ENCODE measurements around the gene ALOX15B.
A peak's percentile ranks its signal among the peaks of the same experiment; 100 is the strongest.

ALOX15B gene

GRCh38 chr17:8014558-8014850 lies 24.4 kb upstream of the ALOX15B start:
- no peak overlapping the region for H3K4me3 ChIP-seq (ENCODE audit: low read depth, low read length)
- TF ChIP-seq CTCF (IDR thresholded peaks at IDR 0.05; ENCODE audit: low read depth, low read length), result no peak

GRCh38 chr17:8015236-8015956 lies 23.5 kb upstream of the ALOX15B start:
- H3K4me3 ChIP-seq (ENCODE audit: low read depth, low read length), result no peak overlapping the region
- TF ChIP-seq CTCF (IDR thresholded peaks at IDR 0.05; ENCODE audit: low read depth, low read length), result no peak

- no peak for TF ChIP-seq CTCF (IDR thresholded peaks at IDR 0.05; ENCODE audit: low read depth, low read length)
- H3K4me3 ChIP-seq (ENCODE audit: low read depth, low read length), result no peak overlapping the region
These were observed 22.8 kb upstream of the ALOX15B start for GRCh38 chr17:8015957-8016631.

GRCh38 chr17:8016632-8017424 lies 22.0 kb upstream of the ALOX15B start:
- no peak overlapping the region for H3K4me3 ChIP-seq (ENCODE audit: low read depth, low read length)
- TF ChIP-seq CTCF (IDR thresholded peaks at IDR 0.05; ENCODE audit: low read depth, low read length), result 0 out of 2 replicates have a peak, but pooled peaks have one; percentile 7

- no peak overlapping the region for H3K4me3 ChIP-seq (ENCODE audit: low read depth, low read length)
- TF ChIP-seq CTCF (IDR thresholded peaks at IDR 0.05; ENCODE audit: low read depth, low read length), result no peak
These were observed 20.4 kb upstream of the ALOX15B start for GRCh38 chr17:8018436-8018835.

GRCh38 chr17:8019166-8019565 lies 19.7 kb upstream of the ALOX15B start:
- no peak overlapping the region for H3K4me3 ChIP-seq (ENCODE audit: low read depth, low read length)
- TF ChIP-seq CTCF (IDR thresholded peaks at IDR 0.05; ENCODE audit: low read depth, low read length), result no peak
